Thyroid gland (tissue), 4 donors: ENCODE measurements around the gene ETV7. TPM values are rescaled to one million over a fixed set of nuclear protein-coding genes. Genes with fewer than 3 reads are reported as not detected.

ENCODE experiments used
- DNase-seq, 2 donors: peaks; one replicate each; pipeline ENCODE4 v3.0.0-alpha.2; 2019
- H3K27ac ChIP-seq, 3 donors: fragments of 200-600 bp; sonication (generic); 1 replicate in 2 of 3; 2 replicates in 1 of 3; pipeline ENCODE4 v1.5.1; 2016 to 2019; ENCODE audit warnings: mild to moderate bottlenecking in 1 of 3, moderate library complexity in 1 of 3
- H3K27me3 ChIP-seq: fragments of 200-600 bp; sonication (generic); one replicate; pipeline ENCODE4 v1.5.1; 2019
- H3K36me3 ChIP-seq, 2 donors: fragments of 200-600 bp; sonication (generic); one replicate each; pipeline ENCODE4 v1.5.1; 2016 to 2019
- H3K4me1 ChIP-seq, 2 donors: fragments of 200-600 bp; sonication (generic); one replicate each; pipeline ENCODE4 v1.5.1; 2017 to 2019
- H3K4me3 ChIP-seq, 3 donors: fragments of 200-600 bp; sonication (generic); replicated peaks in 1 of 3; 1 replicate in 2 of 3; 2 replicates in 1 of 3; pipeline ENCODE4 v1.5.1; 2016; ENCODE audit warnings: mild to moderate bottlenecking in 1 of 3
- H3K9me3 ChIP-seq: fragments of 200-600 bp; sonication (generic); one replicate; pipeline ENCODE4 v1.5.1; 2017
- CTCF ChIP-seq, 6 experiments: fragments of 200-600 bp in 3 of 6; fragments of 450-650 bp in 3 of 6; sonication (generic) in 3 of 6; IDR thresholded peaks; one replicate each; pipeline ENCODE4 v1.5.1; 2016 to 2019; ENCODE audit warnings: antibody characterized with exemption in 6 of 6, mild to moderate bottlenecking in 2 of 6, inconsistent platforms in 1 of 6, moderate library complexity in 1 of 6
- POLR2A ChIP-seq, 2 donors: fragments of 450-650 bp; IDR thresholded peaks; one replicate each; pipeline ENCODE4 v1.6.1; 2017; ENCODE audit warnings: antibody characterized with exemption in 2 of 2, mild to moderate bottlenecking in 2 of 2, moderate library complexity in 1 of 2
- WGBS, 2 donors: methylation state at CpG; one replicate each; pipeline ENCODE4 v1.1.5; 2017; 5-methylcytosine and 5-hydroxymethylcytosine counted together
- intact Hi-C: fragments of 100-400 bp; cut with DNase I; formaldehyde crosslinking; loops from one replicate; pipeline ENCODE4 v1.15.1; 2023
- total RNA-seq, 4 donors: library from RNA; depleted of rRNA; stranded (reverse); fragments of >200 nt; gene quantifications; one replicate each; pipeline ENCODE4 v1.2.3, GENCODE V29; 2016

Gene ETV7
- total RNA-seq, 4 donors from 2014 or later, result 1.4 TPM; not detected in 3

GRCh38 chr6:36371211-36371610 lies 16.3 kb downstream of the ETV7 start:
- Histone ChIP-seq H3K4me3 (no peak overlapping the region), H3K36me3 (no peaks in the 10 kb centered on the region), H3K27me3 (no peaks in the 10 kb centered on the region), H3K4me1 (no peaks in the 10 kb centered on the region), H3K9me3 (no peaks in the 10 kb centered on the region), H3K27ac (no peak overlapping the region)
- no peak for TF ChIP-seq POLR2A (IDR thresholded peaks at IDR 0.05)
- no peak for TF ChIP-seq CTCF (IDR thresholded peaks at IDR 0.05)
- no peak for DNase-seq
- WGBS, 2 donors, result 92% methylated on average over 5 of the region's 9 CpGs; no CpG with 5 or more reads in 1 of the 2 donors
- intact Hi-C loops, result no loop called here

GRCh38 chr6:36370638-36371037 lies 16.8 kb downstream of the ETV7 start:
- H3K27ac ChIP-seq, result no peak overlapping the region
- no peak overlapping the region for H3K4me3 ChIP-seq
- TF ChIP-seq POLR2A (IDR thresholded peaks at IDR 0.05) (no peak), CTCF (IDR thresholded peaks at IDR 0.05) (no peak)
- no peaks in the 10 kb centered on the region for H3K36me3 ChIP-seq
- no peaks in the 10 kb centered on the region for H3K27me3 ChIP-seq
- no peaks in the 10 kb centered on the region for H3K4me1 ChIP-seq
- DNase-seq, result no peak
- no peaks in the 10 kb centered on the region for H3K9me3 ChIP-seq
- intact Hi-C loops, result no loop called here
- WGBS, 2 donors, result 90 to 95% methylated on average over 2 of the region's 2 CpGs

GRCh38 chr6:36368921-36369865 lies 18.3 kb downstream of the ETV7 start:
- no peak overlapping the region for H3K4me3 ChIP-seq
- no peaks in the 10 kb centered on the region for H3K4me1 ChIP-seq
- no peaks in the 10 kb centered on the region for H3K9me3 ChIP-seq
- WGBS, 2 donors, result 86 to 87% methylated on average over 13 to 14 of the region's 14 CpGs
- no peak overlapping the region for H3K27ac ChIP-seq
- no peak for DNase-seq
- H3K36me3 ChIP-seq, result no peaks in the 10 kb centered on the region
- H3K27me3 ChIP-seq, result no peaks in the 10 kb centered on the region
- intact Hi-C loops, result loop anchor here (10.0 kb wide), 1 partner anchor 344 kb away; the partner anchor contains the start of genes MAPK14 and SLC26A8
- TF ChIP-seq POLR2A (IDR thresholded peaks at IDR 0.05), result no peak
- TF ChIP-seq CTCF (IDR thresholded peaks at IDR 0.05), result no peak

GRCh38 chr6:36368421-36368820 lies 19.0 kb downstream of the ETV7 start:
- TF ChIP-seq CTCF (IDR thresholded peaks at IDR 0.05) (no peak), POLR2A (IDR thresholded peaks at IDR 0.05) (no peak)
- 75 to 92% methylated on average over 1 of the region's 1 CpG for WGBS, 2 donors
- no peak overlapping the region for H3K27ac ChIP-seq
- no peaks in the 10 kb centered on the region for H3K27me3 ChIP-seq
- no peaks in the 10 kb centered on the region for H3K9me3 ChIP-seq
- no peak for DNase-seq
- no peaks in the 10 kb centered on the region for H3K4me1 ChIP-seq
- no peak overlapping the region for H3K4me3 ChIP-seq
- H3K36me3 ChIP-seq, result no peaks in the 10 kb centered on the region
- intact Hi-C loops, result loop anchor here (10.0 kb wide), 1 partner anchor 344 kb away; the partner anchor contains the start of genes MAPK14 and SLC26A8

GRCh38 chr6:36367743-36368142 lies 19.7 kb downstream of the ETV7 start:
- no peaks in the 10 kb centered on the region for H3K36me3 ChIP-seq
- intact Hi-C loops, result loop anchor here (10.0 kb wide), 1 partner anchor 343 kb away; the partner anchor contains the start of genes MAPK14 and SLC26A8

More at GRCh38 chr6:36367743-36368142, 19.7 kb downstream of the ETV7 start:
- Histone ChIP-seq H3K27me3 (no peaks in the 10 kb centered on the region), H3K9me3 (no peaks in the 10 kb centered on the region), H3K4me1 (no peaks in the 10 kb centered on the region), H3K4me3 (no peak overlapping the region), H3K27ac (no peak overlapping the region)
- no peak for TF ChIP-seq POLR2A (IDR thresholded peaks at IDR 0.05)
- no peak for TF ChIP-seq CTCF (IDR thresholded peaks at IDR 0.05)
- 91 to 97% methylated on average over 3 of the region's 3 CpGs for WGBS, 2 donors
- DNase-seq, result no peak
